HUDEP-2 (cell line): ENCODE data around the gene PRKG2.

Source experiments
- DNase-seq, 76 experiments: peaks; one replicate each; lab custom pipeline; 2025; ENCODE audit not compliant: unreplicated experiment in 76 of 76; lab: John Stamatoyannopoulos, UW

PRKG2 gene

GRCh38 chr4:81049330-81049729, 165.7 kb downstream of the PRKG2 start:
- no peak for DNase-seq

- no peak for DNase-seq
These were observed 172.2 kb downstream of the PRKG2 start for GRCh38 chr4:81042578-81043365.

DNA sequence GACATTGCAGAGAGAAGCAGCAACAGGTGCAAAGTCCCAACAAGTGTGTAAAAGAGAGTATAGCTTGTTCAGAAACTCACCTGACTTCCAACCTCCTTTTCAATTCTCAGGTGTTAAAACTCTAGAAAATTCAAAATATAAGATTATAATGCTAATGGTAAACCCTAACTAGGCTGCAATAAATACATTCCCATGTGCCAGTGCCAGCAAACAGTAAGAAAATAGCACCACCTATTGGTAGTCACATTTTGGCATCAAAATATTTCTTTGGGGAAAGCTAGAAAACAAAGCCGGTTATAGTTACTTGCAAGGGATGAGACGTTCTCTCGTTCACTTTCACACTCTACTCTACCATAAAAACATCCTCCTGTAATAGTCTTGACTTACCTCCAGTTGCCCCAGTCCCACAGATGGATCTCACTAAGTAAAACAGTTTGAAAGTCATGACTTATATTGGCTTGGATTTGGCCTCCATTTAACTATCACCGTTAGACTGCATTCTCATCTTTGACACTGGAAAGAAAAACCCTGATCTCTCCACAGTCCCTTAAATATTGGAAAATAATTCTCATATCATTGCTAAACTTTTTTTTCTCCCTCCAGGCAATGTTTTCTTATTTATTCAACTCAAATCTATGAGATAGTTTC, 174.9 kb downstream of the PRKG2 start:
- DNase-seq: peak in 12 of 76 experiments; percentile 1 to 27 (median 16)

- DNase-seq: no peak
These were observed 175.6 kb downstream of the PRKG2 start for GRCh38 chr4:81039351-81039972.

DNA sequence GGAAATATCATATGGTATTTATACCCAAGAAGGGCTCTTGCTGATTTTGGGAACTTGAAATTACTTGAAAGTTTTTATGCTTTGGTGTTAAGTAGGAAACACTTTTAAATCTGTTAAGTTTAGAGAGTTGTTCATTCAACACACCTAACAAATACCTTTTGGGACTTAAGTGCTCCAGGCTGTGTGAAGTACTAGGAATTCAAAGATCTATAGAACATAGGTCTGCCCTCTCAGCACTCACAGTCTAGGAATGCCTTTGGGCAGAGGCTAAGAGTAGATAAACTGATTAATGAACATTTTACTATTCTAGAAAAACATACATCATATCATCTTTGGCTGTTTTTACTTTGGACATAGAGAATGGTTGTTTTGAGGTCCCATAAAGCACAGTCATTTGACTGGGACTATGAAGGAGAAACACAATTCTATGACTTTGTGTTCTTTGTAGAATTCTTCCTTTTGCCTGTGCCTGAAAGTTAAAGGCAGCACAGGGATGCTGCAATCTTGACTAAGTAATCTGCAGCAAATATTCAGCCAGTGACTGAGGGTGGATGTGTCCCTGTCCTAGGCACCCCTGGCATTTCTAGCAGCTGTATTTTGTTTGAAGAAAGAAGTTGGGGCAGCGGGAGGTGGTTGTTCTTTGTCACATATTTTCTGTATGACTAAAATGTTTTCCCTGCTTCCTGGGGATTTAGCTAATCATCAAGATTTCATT, 176.2 kb downstream of the PRKG2 start:
- DNase-seq: no peak
